Measurements from ENCODE around the gene SEMA5B. TPM values are rescaled to one million over a fixed set of nuclear protein-coding genes. Genes with fewer than 3 reads are reported as not detected.

Gene SEMA5B
- total RNA-seq, 2 experiments from 2014 or later = 0.22 TPM; not detected in 1

GRCh38 chr3:123046262-123047061 lies 18.9 kb upstream of the SEMA5B start:
- no peak overlapping the region for H3K4me3 Mint-ChIP-seq
- Histone ChIP-seq H3K36me3 (ENCODE audit: insufficient read depth, low read length) (no peaks in the 10 kb centered on the region), H3K27me3 (ENCODE audit: control insufficient read depth in 1 of 2, insufficient read depth in 2 of 2, low read length in 2 of 2) (peaks cover 0 to 6% of the 10 kb centered on the region in 2 experiments), H3K4me3 (ENCODE audit: low read length) (no peak overlapping the region), H3K4me1 (ENCODE audit: insufficient read depth, low read length) (no peaks in the 10 kb centered on the region), H3K9me3 (ENCODE audit: control insufficient read depth in 1 of 2, insufficient read depth in 1 of 2, low read length in 2 of 2) (no peaks in the 10 kb centered on the region), H3K27ac (ENCODE audit: low read depth in 1 of 2, low read length in 2 of 2) (no peak overlapping the region)
- ChIA-PET POLR2A (no interaction called here), CTCF (no interaction called here)
- H3K9me3 Mint-ChIP-seq = no peaks in the 10 kb centered on the region
- ATAC-seq (ENCODE audit: poor library complexity) = no peak
- no peaks in the 10 kb centered on the region for H3K36me3 Mint-ChIP-seq (ENCODE audit: low read depth)
- intact Hi-C loops (cut with DNase I, micrococcal nuclease) = no loop called here
- H3K4me1 Mint-ChIP-seq (ENCODE audit: low read depth) = no peaks in the 10 kb centered on the region
- H3K27ac Mint-ChIP-seq = no peak overlapping the region
- no peak for DNase-seq
- H3K27me3 Mint-ChIP-seq = peaks cover 3% of the 10 kb centered on the region
- TF ChIP-seq CTCF (IDR thresholded peaks at IDR 0.05) = no peak

- Histone ChIP-seq H3K9me3 (ENCODE audit: control insufficient read depth in 1 of 2, insufficient read depth in 1 of 2, low read length in 2 of 2) (no peaks in the 10 kb centered on the region), H3K27me3 (ENCODE audit: control insufficient read depth in 1 of 2, insufficient read depth in 2 of 2, low read length in 2 of 2) (peaks cover 0 to 6% of the 10 kb centered on the region in 2 experiments), H3K27ac (ENCODE audit: low read depth in 1 of 2, low read length in 2 of 2) (no peak overlapping the region), H3K4me3 (ENCODE audit: low read length) (no peak overlapping the region), H3K36me3 (ENCODE audit: insufficient read depth, low read length) (no peaks in the 10 kb centered on the region), H3K4me1 (ENCODE audit: insufficient read depth, low read length) (no peaks in the 10 kb centered on the region)
- no peak for DNase-seq
- Mint-ChIP-seq H3K4me1 (ENCODE audit: low read depth) (no peaks in the 10 kb centered on the region), H3K27ac (no peak overlapping the region), H3K27me3 (peaks cover 12% of the 10 kb centered on the region), H3K9me3 (no peaks in the 10 kb centered on the region), H3K36me3 (ENCODE audit: low read depth) (no peaks in the 10 kb centered on the region), H3K4me3 (no peak overlapping the region)
- no peak for ATAC-seq (ENCODE audit: poor library complexity)
- ChIA-PET POLR2A (no interaction called here), CTCF (no interaction called here)
- intact Hi-C loops (cut with DNase I, micrococcal nuclease) = no loop called here
- no peak for TF ChIP-seq CTCF (IDR thresholded peaks at IDR 0.05)
These were observed 17.6 kb upstream of the SEMA5B start for GRCh38 chr3:123044981-123045763.

DNA sequence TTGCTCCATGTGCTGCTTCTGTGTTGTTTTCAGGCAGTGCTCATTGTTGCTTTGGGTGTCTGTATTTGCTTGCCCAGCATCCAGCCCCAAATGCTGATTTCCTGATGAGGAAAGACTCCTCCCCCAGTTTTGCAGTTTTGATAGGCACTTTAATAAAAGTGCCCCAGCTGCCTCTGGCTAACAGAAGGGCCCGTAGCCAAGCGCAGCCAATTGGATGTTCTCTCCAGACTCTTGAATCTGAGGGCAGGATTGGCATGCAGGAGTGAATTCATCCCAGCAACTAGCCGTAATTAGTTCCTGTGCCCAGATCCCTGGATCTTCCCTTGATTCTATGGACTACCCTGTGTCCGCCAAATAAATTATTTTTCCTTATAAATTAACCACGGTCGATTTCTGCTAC lies 14.8 kb upstream of the SEMA5B start:
- peaks cover 0 to 10% of the 10 kb centered on the region in 2 experiments for H3K27me3 ChIP-seq (ENCODE audit: control insufficient read depth in 1 of 2, insufficient read depth in 2 of 2, low read length in 2 of 2)
- peaks cover 36% of the 10 kb centered on the region for H3K27me3 Mint-ChIP-seq

More for the DNA sequence above, 14.8 kb upstream of the SEMA5B start:
- H3K27ac ChIP-seq (ENCODE audit: low read depth in 1 of 2, low read length in 2 of 2) = no peak overlapping the region
- no peak overlapping the region for H3K27ac Mint-ChIP-seq
- H3K4me3 ChIP-seq (ENCODE audit: low read length) = no peak overlapping the region
- no peak for TF ChIP-seq CTCF (IDR thresholded peaks at IDR 0.05)
- H3K4me1 Mint-ChIP-seq (ENCODE audit: low read depth) = no peaks in the 10 kb centered on the region
- H3K9me3 ChIP-seq (ENCODE audit: control insufficient read depth in 1 of 2, insufficient read depth in 1 of 2, low read length in 2 of 2) = no peaks in the 10 kb centered on the region
- DNase-seq (no peak), ATAC-seq (ENCODE audit: poor library complexity) (no peak)
- H3K4me3 Mint-ChIP-seq = no peak overlapping the region
- H3K36me3 Mint-ChIP-seq (ENCODE audit: low read depth) = no peaks in the 10 kb centered on the region
- H3K9me3 Mint-ChIP-seq = no peaks in the 10 kb centered on the region
- intact Hi-C loops (cut with DNase I, micrococcal nuclease) = no loop called here
- H3K36me3 ChIP-seq (ENCODE audit: insufficient read depth, low read length) = no peaks in the 10 kb centered on the region
- ChIA-PET POLR2A (no interaction called here), CTCF (no interaction called here)
- H3K4me1 ChIP-seq (ENCODE audit: insufficient read depth, low read length) = no peaks in the 10 kb centered on the region
